Smooth muscle cell of the brain vasculature (primary cell): ENCODE results near the gene AMER3.

ENCODE experiments used
- DNase-seq: peaks from one replicate; pipeline ENCODE4 v3.0.0-alpha.2; 2012; ENCODE audit warnings: low read depth, low spot score

AMER3 gene

GRCh38 chr2:130785466-130786055, 30.2 kb downstream of the AMER3 start:
- no peak for DNase-seq

- no peak for DNase-seq
These were observed 30.7 kb downstream of the AMER3 start for GRCh38 chr2:130786076-130786475.

- DNase-seq: no peak
These were observed 32.5 kb downstream of the AMER3 start for GRCh38 chr2:130787841-130788240.

GRCh38 chr2:130790312-130790711, 35.0 kb downstream of the AMER3 start:
- DNase-seq: no peak

DNA sequence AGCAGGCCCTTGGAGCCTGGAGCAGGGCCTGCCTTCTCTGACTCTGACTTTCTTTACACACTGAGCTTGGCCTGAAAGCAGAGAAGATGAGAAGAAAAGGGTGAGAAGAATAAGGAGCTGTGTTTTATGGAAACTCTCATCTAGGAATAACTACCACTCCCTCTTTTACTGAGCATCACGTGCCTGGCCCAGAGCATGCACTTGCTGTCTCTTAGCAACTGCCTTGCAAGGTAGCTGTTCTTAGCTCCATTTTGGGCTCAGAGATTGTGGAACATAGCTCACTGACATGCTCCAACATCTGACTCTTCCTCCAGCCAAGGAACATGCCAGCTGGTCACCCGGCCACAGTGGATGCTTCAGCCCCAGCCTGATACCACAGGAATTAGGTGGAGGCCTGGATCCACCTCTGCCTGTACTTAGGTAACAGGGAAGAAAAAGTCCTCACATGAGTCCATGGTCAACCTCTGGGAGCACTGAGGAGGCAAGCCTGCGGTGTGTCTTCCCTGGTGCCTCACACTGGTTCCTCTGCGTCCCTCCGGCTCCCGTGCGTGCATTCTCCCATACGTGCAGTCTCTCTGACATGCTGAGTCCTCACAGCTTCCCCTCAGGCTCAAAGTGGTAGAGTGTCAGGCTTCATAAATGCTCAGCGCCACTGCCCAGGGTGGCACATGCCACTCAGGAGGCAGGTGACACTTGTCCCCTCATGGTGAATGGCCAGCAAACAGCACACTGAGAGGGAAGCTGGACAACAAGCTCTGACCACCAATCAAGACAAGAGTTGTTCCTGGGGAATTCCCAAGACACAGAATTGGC, 35.7 kb downstream of the AMER3 start:
- no peak for DNase-seq

GRCh38 chr2:130791617-130791939, 36.2 kb downstream of the AMER3 start:
- no peak for DNase-seq

DNA sequence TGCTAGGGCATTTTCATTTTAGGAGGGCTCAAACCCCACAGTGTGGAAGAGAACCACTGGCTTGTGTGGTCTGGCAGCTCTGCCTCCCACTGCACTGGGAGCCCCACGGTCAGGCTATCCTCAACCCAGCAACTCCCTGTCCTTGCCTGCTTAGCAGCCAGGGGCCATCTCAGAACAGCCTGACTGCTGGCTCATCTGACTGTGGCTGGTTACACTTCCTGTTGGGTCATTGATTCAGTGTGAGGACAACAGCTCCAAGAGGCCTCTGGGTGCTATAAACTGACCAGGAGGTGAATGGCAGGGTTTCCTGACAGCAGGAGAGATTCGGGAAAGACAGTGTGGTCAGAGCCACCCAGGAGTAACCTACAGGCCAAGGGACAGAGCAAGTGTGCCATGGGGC, 40.1 kb downstream of the AMER3 start:
- no peak for DNase-seq

DNA sequence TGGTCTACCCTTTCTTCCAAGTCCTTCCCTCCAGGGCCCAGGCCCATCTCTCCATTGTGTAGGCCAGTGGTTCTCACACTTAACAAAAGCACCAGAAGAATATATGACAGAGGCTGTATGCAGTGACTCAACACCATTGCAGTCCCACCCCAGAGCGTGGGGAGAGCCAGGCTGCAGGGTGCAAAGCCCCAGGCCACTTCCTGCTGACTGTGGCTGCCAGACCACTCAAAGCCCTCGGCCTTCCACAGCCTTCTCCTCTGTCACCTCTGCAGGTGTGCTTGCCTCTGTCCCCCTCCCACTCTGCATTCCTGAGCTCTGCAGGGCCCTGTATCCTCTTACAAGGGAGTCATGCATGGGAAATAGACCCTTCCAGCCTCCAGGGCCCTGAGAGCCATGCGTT, 41.0 kb downstream of the AMER3 start:
- no peak for DNase-seq

GRCh38 chr2:130797493-130798435, 42.4 kb downstream of the AMER3 start:
- DNase-seq: peak; percentile 53

DNA sequence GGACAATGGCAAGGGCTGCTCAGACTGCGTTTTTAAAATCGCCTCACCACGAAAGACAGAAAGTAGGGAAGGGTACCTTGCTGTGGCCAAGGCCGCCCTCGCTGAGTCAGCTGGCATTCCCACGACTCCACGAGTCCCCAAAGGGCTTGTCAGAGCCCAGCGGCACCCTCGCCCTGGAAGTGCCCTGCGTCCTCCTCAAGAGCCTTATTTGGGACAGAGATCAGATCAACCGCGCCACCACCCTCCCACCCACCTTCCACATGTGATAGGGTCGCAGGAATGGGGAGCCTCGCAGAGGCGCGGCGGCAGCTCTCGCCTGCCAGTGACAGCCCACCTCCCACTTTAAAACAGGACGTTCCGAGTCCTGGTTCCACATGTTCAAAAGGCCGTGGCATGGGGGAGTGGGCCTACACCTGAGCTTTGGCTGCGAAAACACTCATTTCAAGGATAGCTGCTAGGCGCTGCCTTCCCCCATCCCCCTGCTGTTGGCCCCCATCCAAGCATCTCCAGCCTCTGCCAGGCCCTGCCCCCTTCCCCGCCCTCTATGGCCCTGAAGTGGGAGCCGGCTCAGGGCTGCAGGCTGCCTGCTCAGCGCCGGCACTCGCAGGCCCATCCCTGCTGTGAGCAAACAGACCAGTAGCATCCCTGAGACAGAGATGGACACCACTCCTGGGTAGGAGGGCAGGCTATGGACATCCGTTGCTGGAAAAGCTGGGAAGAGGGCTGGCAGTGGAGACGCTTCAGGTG, 43.3 kb downstream of the AMER3 start:
- no peak for DNase-seq

DNA sequence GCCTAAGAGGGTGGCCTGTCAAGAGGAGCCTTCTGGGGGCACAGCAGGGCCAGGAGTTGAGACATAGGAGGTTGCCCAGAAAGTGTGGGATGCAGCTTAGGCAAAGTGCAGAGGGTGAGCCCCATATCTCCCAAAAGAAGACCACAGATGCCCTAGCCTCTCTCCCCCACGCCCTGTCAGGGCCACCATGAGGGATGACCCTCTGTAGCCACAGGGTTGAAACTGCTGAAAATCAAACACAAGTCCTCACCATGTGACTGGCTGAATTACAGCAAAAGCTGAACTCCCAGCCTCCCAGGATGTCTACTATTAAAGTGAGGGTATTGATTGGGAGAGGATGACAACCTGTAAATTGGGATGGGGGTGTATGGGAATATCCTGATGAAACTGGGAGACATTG, 44.0 kb downstream of the AMER3 start:
- no peak for DNase-seq

DNA sequence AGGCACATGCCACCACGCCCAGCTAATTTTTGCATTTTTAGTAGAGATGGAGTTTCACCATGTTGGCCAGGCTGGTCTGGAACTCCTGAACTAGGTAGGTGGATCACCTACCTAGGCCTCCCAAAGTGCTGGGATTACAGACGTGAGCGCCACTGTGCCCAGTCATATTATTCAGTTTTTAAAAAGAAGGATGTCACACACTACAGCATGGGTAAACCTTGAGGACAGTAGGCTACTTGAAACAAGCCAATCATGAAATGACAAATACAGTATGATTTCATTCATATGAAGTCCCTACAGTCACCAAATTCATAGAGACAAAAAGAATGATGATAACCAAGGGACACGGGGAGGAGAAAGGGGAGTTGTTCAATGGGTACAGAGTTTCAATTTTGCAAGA, 50.3 kb downstream of the AMER3 start:
- DNase-seq: no peak

DNA sequence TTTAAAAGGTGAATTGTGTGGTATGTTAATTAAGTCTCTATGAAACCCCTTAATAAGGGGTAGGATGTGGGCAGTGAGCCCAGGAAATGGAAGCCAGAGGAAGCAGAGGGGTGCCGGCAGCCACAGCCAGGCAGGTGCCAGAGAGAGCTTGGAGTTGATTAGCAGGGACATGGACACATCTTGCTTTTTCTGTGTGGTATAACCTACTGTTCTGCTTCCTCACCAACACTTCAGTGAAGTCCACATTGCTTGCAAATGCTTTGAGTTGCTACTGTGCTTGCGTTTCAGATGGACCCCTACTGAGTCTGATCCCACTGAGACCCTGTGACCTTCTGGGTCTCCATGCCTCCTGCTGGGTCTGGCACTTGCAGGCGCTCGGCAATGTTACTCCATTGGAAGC, 51.0 kb downstream of the AMER3 start:
- DNase-seq: no peak

DNA sequence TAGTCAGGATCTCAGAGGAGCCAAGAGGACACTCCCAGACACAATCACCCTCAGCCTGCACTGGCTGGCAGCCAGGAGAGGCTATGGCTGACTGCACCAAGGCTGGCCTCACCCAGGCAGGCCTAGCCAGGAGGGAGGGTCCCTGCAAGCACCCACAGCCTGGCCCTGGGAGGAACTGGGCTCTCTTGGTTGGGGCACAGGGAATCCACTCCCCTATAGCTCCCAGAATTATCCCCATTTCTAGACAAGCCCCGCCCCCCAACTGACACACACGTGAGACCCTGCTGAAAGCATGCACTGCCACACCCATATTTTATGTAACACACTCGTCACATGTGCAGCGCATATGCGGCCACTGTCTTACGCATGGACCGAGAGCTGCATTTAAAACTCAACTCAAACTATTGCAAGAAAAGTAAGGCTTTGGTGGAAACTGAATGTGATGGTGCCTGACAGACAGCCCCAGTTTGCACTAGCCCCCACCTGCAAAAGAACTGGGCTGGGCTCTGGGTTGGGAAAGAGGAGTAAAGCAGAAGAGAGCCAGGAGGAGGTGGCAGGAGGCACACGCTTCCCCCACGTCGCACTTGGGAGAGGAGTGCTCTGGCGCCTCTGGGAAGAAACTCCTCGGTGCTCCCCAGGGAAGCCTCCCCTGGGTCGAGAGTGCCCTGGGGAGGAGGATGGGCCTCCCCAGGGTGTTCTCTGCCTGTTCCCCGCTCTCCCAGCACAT, 52.5 kb downstream of the AMER3 start:
- no peak for DNase-seq

- no peak for DNase-seq
These were observed 53.3 kb downstream of the AMER3 start for GRCh38 chr2:130808482-130809268.

DNA sequence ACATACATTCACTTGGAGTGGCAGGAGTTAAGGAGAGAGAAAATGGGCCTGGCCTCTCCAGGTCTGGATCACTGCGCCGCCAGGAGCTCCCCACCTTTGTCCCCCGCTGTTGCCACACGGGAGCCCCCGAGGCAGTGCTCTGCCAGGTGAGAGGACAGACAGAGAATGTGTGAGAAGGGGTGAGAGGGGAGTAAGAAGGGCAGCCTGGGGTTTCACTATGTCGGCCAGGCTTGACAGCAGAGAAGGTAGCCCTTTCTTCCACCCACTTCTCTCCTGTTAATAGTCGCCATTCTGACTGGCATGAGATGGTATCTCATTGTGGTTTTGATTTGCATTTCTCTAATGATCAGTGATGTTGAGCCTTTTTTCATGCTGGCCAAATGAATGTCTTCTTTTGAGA, 55.1 kb downstream of the AMER3 start:
- DNase-seq: no peak

DNA sequence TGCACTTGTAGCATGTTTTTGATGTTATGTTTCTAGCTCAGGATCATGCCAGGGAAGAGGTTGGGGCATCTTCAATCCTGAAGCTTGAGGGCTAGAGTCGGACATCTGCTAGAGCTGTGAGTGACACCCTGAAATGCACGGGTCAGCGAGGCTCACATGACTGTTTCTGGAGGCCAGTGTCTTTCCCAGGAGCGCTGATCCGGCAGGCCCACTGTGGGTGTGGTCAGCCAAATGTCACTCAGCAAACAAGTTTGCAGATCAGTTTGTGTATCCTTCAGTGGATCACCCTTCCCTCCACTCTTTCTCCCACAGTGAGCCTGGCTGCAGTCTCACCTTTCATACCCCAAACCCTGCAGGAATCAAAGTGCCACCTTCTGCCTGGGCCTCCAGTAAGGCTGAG, 58.4 kb downstream of the AMER3 start:
- no peak for DNase-seq

GRCh38 chr2:130814931-130815680, 59.8 kb downstream of the AMER3 start:
- DNase-seq: no peak
